HG02642 (cell line): ENCODE results near the gene PVR.
"Not testable (repeated sequence)": the region's sequence is repeated elsewhere in the genome, so short reads cannot be mapped to it uniquely, and the experiment has no call there.

Experiments
- ATAC-seq: cut with Tn5 transposase; IDR thresholded peaks from one replicate; pipeline ENCODE4 v1.9.1; 2021; ENCODE audit warnings: mild to moderate bottlenecking; ENCODE audit not compliant: unreplicated experiment, poor library complexity

Gene PVR

GRCh38 chr19:44692379-44692721 is 48.6 kb downstream of the PVR start:
- peak; percentile 14 for ATAC-seq

- ATAC-seq, result no peak
These were observed 50.5 kb downstream of the PVR start for GRCh38 chr19:44694184-44694579.

GRCh38 chr19:44696939-44697669 is 53.4 kb downstream of the PVR start:
- ATAC-seq, result no peak

GRCh38 chr19:44697670-44698034 is 53.9 kb downstream of the PVR start:
- no peak for ATAC-seq

- no peak for ATAC-seq
These were observed 54.9 kb downstream of the PVR start, which contains the start of gene CEACAM16 for GRCh38 chr19:44698492-44699201. Gene CEACAM16 (plus strand): TSS chr19:44699151. CDS start chr19:44701457, 2,306 bp downstream.

- ATAC-seq, result no peak
These were observed 56.8 kb downstream of the PVR start for GRCh38 chr19:44700547-44700946.

- no peak for ATAC-seq
These were observed 57.5 kb downstream of the PVR start for GRCh38 chr19:44701228-44701627.

- no peak for ATAC-seq
These were observed 59.0 kb downstream of the PVR start for GRCh38 chr19:44702551-44703176.

- no peak for ATAC-seq
These were observed 59.8 kb downstream of the PVR start for GRCh38 chr19:44703336-44704078.

- no peak for ATAC-seq
These were observed 61.3 kb downstream of the PVR start for GRCh38 chr19:44704982-44705381.

- ATAC-seq, result no peak
These were observed 61.8 kb downstream of the PVR start for GRCh38 chr19:44705502-44706010.

GRCh38 chr19:44706506-44707236 is 63.0 kb downstream of the PVR start:
- no peak for ATAC-seq

- ATAC-seq, result no peak
These were observed 64.1 kb downstream of the PVR start for GRCh38 chr19:44707794-44708193.

GRCh38 chr19:44708940-44709339 is 65.2 kb downstream of the PVR start:
- no peak for ATAC-seq

GRCh38 chr19:44709434-44710266 is 65.9 kb downstream of the PVR start:
- not testable (repeated sequence) for ATAC-seq

- no peak for ATAC-seq
These were observed 66.8 kb downstream of the PVR start for GRCh38 chr19:44710483-44710882.

GRCh38 chr19:44712864-44713515 is 69.3 kb downstream of the PVR start:
- no peak for ATAC-seq
